GM12878 (cell line): ENCODE results near the gene UBR2. TPM values are rescaled to one million over a fixed set of nuclear protein-coding genes. Genes with fewer than 3 reads are reported as not detected.

ENCODE experiments used
- ATAC-seq: fragments of 200-7000 bp; cut with Tn5 transposase; 3 replicates; pipeline ENCODE4 v1.9.1; 2020; ENCODE audit warnings: mild to moderate bottlenecking, moderate library complexity
- BruUV-seq: library from RNA; stranded (reverse); fragments of 400-500 nt; replicated peaks from 2 replicates; lab custom pipeline; 2021; lab: Mats Ljungman, UMichigan
- CTCF ChIA-PET: fragments of 300-600 bp; sonication (Branson Sonifier 250); formaldehyde crosslinking; extraction: SDS; loops from one replicate; lab custom pipeline; 2021; ENCODE audit warnings: inconsistent platforms; lab: Yijun Ruan, JAX
- POLR2A ChIA-PET: fragments of 350-600 bp; formaldehyde crosslinking; extraction: SDS; loops from one replicate; lab custom pipeline; 2021; ENCODE audit warnings: inconsistent platforms; lab: Charles Lee
- RAD21 ChIA-PET: fragments of 300-600 bp; sonication (Branson Sonifier 250); formaldehyde crosslinking; loops from one replicate; lab custom pipeline; 2023; ENCODE audit warnings: antibody characterized with exemption; ENCODE audit not compliant: unreplicated experiment; lab: Charles Lee
- SMC1A ChIA-PET: fragments of 300-600 bp; sonication (Branson Sonifier 250); formaldehyde crosslinking; loops from one replicate; lab custom pipeline; 2023; ENCODE audit not compliant: unreplicated experiment, uncharacterized antibody; lab: Charles Lee
- DNase-seq: peaks from one replicate; pipeline ENCODE4 v3.0.0-alpha.2; 2011; ENCODE audit warnings: low read depth, low spot score
- FAIRE-seq: peaks from 3 replicates; lab custom pipeline; 2011; peaks lifted over from hg19 to GRCh38; lab: Jason Lieb, UNC
- H2AFZ ChIP-seq: 2 replicates; pipeline ENCODE4 v1.6.0; 2011; ENCODE audit warnings: low read depth, low read length, control low read depth; ENCODE audit not compliant: control insufficient read depth
- H3K27ac ChIP-seq: 2 replicates; pipeline ENCODE4 v1.5.1; 2011; ENCODE audit warnings: control low read depth; ENCODE audit not compliant: control insufficient read depth, insufficient read depth
- H3K27me3 ChIP-seq, 2 experiments: replicated peaks in 1 of 2; 2 replicates each; pipeline versions ENCODE4 v1.6.0 to v1.6.1; 2011; ENCODE audit warnings: low read length in 1 of 2; ENCODE audit not compliant: control insufficient read depth in 2 of 2, insufficient read depth in 2 of 2
- H3K36me3 ChIP-seq, 2 experiments: 2 replicates each; pipeline ENCODE4 v1.5.1; 2011; ENCODE audit warnings: low read length in 1 of 2; ENCODE audit not compliant: control insufficient read depth in 2 of 2, insufficient read depth in 2 of 2
- H3K4me1 ChIP-seq: 2 replicates; pipeline ENCODE4 v1.6.1; 2011; ENCODE audit warnings: mild to moderate bottlenecking, low read length, moderate library complexity, mixed read lengths; ENCODE audit not compliant: control insufficient read depth, insufficient read depth
- H3K4me2 ChIP-seq: 2 replicates; pipeline ENCODE4 v1.6.0; 2011; ENCODE audit warnings: control low read depth; ENCODE audit not compliant: control insufficient read depth, insufficient read depth
- H3K4me3 ChIP-seq: fragments of 200-600 bp; sonication (generic); 2 replicates; pipeline ENCODE4 v1.5.1; 2016
- H3K79me2 ChIP-seq: 2 replicates; pipeline ENCODE4 v1.6.0; 2011; ENCODE audit warnings: low read length; ENCODE audit not compliant: control insufficient read depth, insufficient read depth
- H3K9ac ChIP-seq: 2 replicates; pipeline ENCODE4 v1.8.0; 2011; ENCODE audit warnings: low read length, control low read depth, mixed read lengths; ENCODE audit not compliant: control insufficient read depth, insufficient read depth
- H3K9me3 ChIP-seq: replicated peaks from 3 replicates; pipeline ENCODE4 v1.5.1; 2011; ENCODE audit warnings: mild to moderate bottlenecking, low read length; ENCODE audit not compliant: control insufficient read depth, insufficient read depth
- H4K20me1 ChIP-seq: 2 replicates; pipeline ENCODE4 v1.6.0; 2011; ENCODE audit not compliant: control insufficient read depth, insufficient read depth
- ATF7 ChIP-seq: fragments of 450-650 bp; IDR thresholded peaks from 2 replicates; pipeline ENCODE4 v1.6.1; 2016; ENCODE audit warnings: low read depth, mild to moderate bottlenecking
- CREM ChIP-seq: IDR thresholded peaks from 2 replicates; pipeline ENCODE4 v1.6.1; 2014; ENCODE audit warnings: antibody characterized with exemption, low read depth
- KAT2A ChIP-seq: conservative IDR thresholded peaks from 2 replicates; pipeline ENCODE4 v1.6.1; 2011; ENCODE audit warnings: low read depth, low read length; ENCODE audit not compliant: control insufficient read depth
- KLF5 ChIP-seq: fragments of 450-650 bp; IDR thresholded peaks from 2 replicates; pipeline ENCODE4 v1.6.1; 2014; ENCODE audit warnings: mild to moderate bottlenecking; ENCODE audit not compliant: partially characterized antibody
- MTA2 ChIP-seq: fragments of 450-650 bp; IDR thresholded peaks from 2 replicates; pipeline ENCODE4 v1.6.1; 2016; ENCODE audit warnings: low read depth, mild to moderate bottlenecking, moderate library complexity
- NFXL1 ChIP-seq: fragments of 450-650 bp; IDR thresholded peaks from 2 replicates; pipeline ENCODE4 v1.6.1; 2017; ENCODE audit warnings: antibody characterized with exemption, mild to moderate bottlenecking, borderline replicate concordance
- RCOR1 ChIP-seq: conservative IDR thresholded peaks from 2 replicates; pipeline ENCODE4 v1.6.1; 2012; ENCODE audit warnings: low read depth, low read length, improper control_type of control experiment
- RUNX3 ChIP-seq: IDR thresholded peaks from 2 replicates; pipeline ENCODE4 v1.6.1; 2012; ENCODE audit warnings: low read length, inconsistent platforms
- SREBF2 ChIP-seq: IDR thresholded peaks from 2 replicates; pipeline ENCODE4 v1.6.1; 2012; ENCODE audit warnings: mild to moderate bottlenecking, low read length
- STAT1 ChIP-seq: fragments of 450-650 bp; conservative IDR thresholded peaks from 2 replicates; pipeline ENCODE4 v1.6.1; 2014; ENCODE audit warnings: antibody characterized with exemption, mild to moderate bottlenecking
- SUPT20H ChIP-seq: IDR thresholded peaks from 2 replicates; pipeline ENCODE4 v1.6.1; 2011; ENCODE audit warnings: low read depth, mild to moderate bottlenecking, low read length, moderate library complexity, borderline replicate concordance; ENCODE audit not compliant: control insufficient read depth
- ZNF207 ChIP-seq: fragments of 450-650 bp; IDR thresholded peaks from 2 replicates; pipeline ENCODE4 v1.6.1; 2014; ENCODE audit warnings: antibody characterized with exemption, mild to moderate bottlenecking, borderline replicate concordance
- WGBS: methylation state at CpG from one replicate; pipeline ENCODE4 v1.1.6; 2016; ENCODE audit warnings: low lambda C conversion rate; ENCODE audit not compliant: insufficient replicate concordance, insufficient coverage; ENCODE audit errors: missing lambda C conversion rate; 5-methylcytosine and 5-hydroxymethylcytosine counted together
- in situ Hi-C: fragments of 300-500 bp; cut with MboI; formaldehyde crosslinking; loops from 9 replicates; pipeline ENCODE4 v1.14.3; 2018; ENCODE audit warnings: mixed read lengths
- intact Hi-C: fragments of 100-400 bp; cut with micrococcal nuclease; formaldehyde crosslinking; loops from one replicate; pipeline ENCODE4 v1.14.2; 2022; ENCODE audit not compliant: unreplicated experiment
- polyA plus RNA-seq, 11 experiments: library from polyadenylated mRNA; depleted of rRNA in 4 of 11; unstranded in 6 of 11; stranded (reverse) in 5 of 11; fragments of >200 nt; fragmentation: Nextera tagmentation in 4 of 11; fragmentation: Illumina TruSeq in 1 of 11; extraction: Ambion mirVana in 4 of 11; extraction: Trizol in 1 of 11; gene quantifications; 1 replicate in 1 of 11; 2 replicates in 10 of 11; pipeline versions ENCODE4 v1.2.1 to v1.2.3, GENCODE V29; 2011 to 2016; ENCODE audit warnings: inconsistent platforms in 2 of 11, missing spikeins in 2 of 11, low read depth in 1 of 11
- total RNA-seq, 4 experiments: library from RNA; depleted of rRNA in 3 of 4; stranded (reverse); fragments of >200 nt in 3 of 4; fragmentation: Illumina TruSeq in 1 of 4; extraction: Trizol in 1 of 4; gene quantifications; 2 replicates each; pipeline versions ENCODE4 v1.2.1 to v1.2.3, GENCODE V29; 2013 to 2021
- TF ChIP-seq, protein P1 (sequence below): fragments of 450-650 bp; IDR thresholded peaks from 2 replicates; pipeline ENCODE4 v1.6.1; 2017; ENCODE audit warnings: antibody characterized with exemption, mild to moderate bottlenecking, moderate library complexity
- TF ChIP-seq, protein P2 (sequence below): IDR thresholded peaks from 2 replicates; pipeline ENCODE4 v1.6.1; 2011; ENCODE audit warnings: borderline replicate concordance, low read depth, mild to moderate bottlenecking, moderate library complexity, low read length; ENCODE audit not compliant: insufficient read depth, poor library complexity, severe bottlenecking

Gene UBR2
- total and polyA plus RNA-seq, 10 of the 15 experiments (the other 5 are each of a cell fraction or from before 2014, with no cell fraction given): 2.3 to 18.4 (median 9.6) TPM

DNA sequence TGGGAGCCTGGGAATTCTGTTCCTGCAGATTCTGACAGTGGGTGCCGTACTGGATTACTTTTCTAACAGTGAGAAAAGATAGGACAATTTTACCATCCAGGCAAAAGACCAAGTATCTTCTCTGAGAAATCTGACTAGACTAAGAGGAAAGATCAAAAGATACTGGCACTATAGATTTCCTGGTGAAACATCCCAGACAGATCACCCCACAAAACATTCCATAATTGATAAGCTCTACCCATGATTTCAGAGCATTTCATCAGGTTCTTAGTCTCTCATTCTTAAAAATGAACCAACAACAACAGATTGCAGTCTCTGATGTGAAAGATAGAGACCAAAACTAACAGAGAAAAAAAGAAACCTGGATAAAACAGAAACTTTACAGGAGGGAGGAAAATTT is 13.6 kb upstream of the UBR2 start:
- ATAC-seq: no peak

More for the DNA sequence above, 13.6 kb upstream of the UBR2 start:
- no peak for TF ChIP-seq CREM
- no peak for TF ChIP-seq STAT1
- no peak for TF ChIP-seq ZNF207
- no peak for TF ChIP-seq MTA2
- no peak for TF ChIP-seq NFXL1
- TF ChIP-seq, protein P1, sequence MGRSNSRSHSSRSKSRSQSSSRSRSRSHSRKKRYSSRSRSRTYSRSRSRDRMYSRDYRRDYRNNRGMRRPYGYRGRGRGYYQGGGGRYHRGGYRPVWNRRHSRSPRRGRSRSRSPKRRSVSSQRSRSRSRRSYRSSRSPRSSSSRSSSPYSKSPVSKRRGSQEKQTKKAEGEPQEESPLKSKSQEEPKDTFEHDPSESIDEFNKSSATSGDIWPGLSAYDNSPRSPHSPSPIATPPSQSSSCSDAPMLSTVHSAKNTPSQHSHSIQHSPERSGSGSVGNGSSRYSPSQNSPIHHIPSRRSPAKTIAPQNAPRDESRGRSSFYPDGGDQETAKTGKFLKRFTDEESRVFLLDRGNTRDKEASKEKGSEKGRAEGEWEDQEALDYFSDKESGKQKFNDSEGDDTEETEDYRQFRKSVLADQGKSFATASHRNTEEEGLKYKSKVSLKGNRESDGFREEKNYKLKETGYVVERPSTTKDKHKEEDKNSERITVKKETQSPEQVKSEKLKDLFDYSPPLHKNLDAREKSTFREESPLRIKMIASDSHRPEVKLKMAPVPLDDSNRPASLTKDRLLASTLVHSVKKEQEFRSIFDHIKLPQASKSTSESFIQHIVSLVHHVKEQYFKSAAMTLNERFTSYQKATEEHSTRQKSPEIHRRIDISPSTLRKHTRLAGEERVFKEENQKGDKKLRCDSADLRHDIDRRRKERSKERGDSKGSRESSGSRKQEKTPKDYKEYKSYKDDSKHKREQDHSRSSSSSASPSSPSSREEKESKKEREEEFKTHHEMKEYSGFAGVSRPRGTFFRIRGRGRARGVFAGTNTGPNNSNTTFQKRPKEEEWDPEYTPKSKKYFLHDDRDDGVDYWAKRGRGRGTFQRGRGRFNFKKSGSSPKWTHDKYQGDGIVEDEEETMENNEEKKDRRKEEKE: no peak
- TF ChIP-seq KAT2A: no peak
- no peak for TF ChIP-seq KLF5
- TF ChIP-seq SREBF2: no peak
- TF ChIP-seq RCOR1: no peak
- TF ChIP-seq, protein P2, sequence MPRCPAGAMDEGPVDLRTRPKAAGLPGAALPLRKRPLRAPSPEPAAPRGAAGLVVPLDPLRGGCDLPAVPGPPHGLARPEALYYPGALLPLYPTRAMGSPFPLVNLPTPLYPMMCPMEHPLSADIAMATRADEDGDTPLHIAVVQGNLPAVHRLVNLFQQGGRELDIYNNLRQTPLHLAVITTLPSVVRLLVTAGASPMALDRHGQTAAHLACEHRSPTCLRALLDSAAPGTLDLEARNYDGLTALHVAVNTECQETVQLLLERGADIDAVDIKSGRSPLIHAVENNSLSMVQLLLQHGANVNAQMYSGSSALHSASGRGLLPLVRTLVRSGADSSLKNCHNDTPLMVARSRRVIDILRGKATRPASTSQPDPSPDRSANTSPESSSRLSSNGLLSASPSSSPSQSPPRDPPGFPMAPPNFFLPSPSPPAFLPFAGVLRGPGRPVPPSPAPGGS: no peak
- no peak for TF ChIP-seq SUPT20H
- TF ChIP-seq RUNX3: no peak
- no peak for TF ChIP-seq ATF7
- Histone ChIP-seq H3K79me2 (no peaks in the 10 kb centered on the region), H3K4me1 (peaks cover 10% of the 10 kb centered on the region), H3K27ac (no peak overlapping the region), H3K4me3 (no peak overlapping the region), H4K20me1 (no peaks in the 10 kb centered on the region), H3K9ac (no peak overlapping the region), H3K4me2 (no peak overlapping the region), H3K9me3 (no peaks in the 10 kb centered on the region; the same call in 2 of the 3 replicates), H2AFZ (no peak overlapping the region), H3K36me3 (no peaks in the 10 kb centered on the region), H3K27me3 (no peaks in the 10 kb centered on the region)
- no TSS peak for BruUV-seq
- DNase-seq: no peak
- POLR2A ChIA-PET: interaction anchor here (0.6 to 1.3 kb wide), 2 partner anchors 184 to 243 kb away, joined by 3 to 4 read pairs; no protein-coding TSS in a partner anchor
- CTCF ChIA-PET: interaction anchor here (1.8 kb wide), 1 partner anchor 40 kb away, joined by 6 read pairs; no protein-coding TSS in a partner anchor
- SMC1A ChIA-PET: interaction anchor here (0.7 kb wide), 1 partner anchor 125 kb away, joined by 3 read pairs; no protein-coding TSS in a partner anchor
- no peak for FAIRE-seq
- RAD21 ChIA-PET: no interaction called here
- intact Hi-C loops: no loop called here
- WGBS: 100% methylated on average over 1 of the region's 1 CpG
- in situ Hi-C loops: no loop called here
